Ishikawa (cell line): ENCODE results near the gene PI4K2A.

Experiments used
- CEBPB ChIP-seq: IDR thresholded peaks from 2 replicates; pipeline ENCODE4 v1.6.1; 2012
- CREB1 ChIP-seq: IDR thresholded peaks from 2 replicates; pipeline ENCODE4 v1.6.1; 2012; ENCODE audit warnings: low read depth
- EGR1 ChIP-seq: IDR thresholded peaks from 2 replicates; pipeline ENCODE4 v1.6.1; 2012
- TAF1 ChIP-seq: IDR thresholded peaks from 2 replicates; pipeline ENCODE4 v1.6.1; 2012; ENCODE audit warnings: low read depth, mild to moderate bottlenecking
- TF ChIP-seq, protein P1 (sequence below): IDR thresholded peaks from 2 replicates; pipeline ENCODE4 v1.6.1; 2012; ENCODE audit warnings: low read depth, mild to moderate bottlenecking
- TF ChIP-seq, protein P2 (sequence below): IDR thresholded peaks from 2 replicates; pipeline ENCODE4 v1.6.1; 2012

DNA sequence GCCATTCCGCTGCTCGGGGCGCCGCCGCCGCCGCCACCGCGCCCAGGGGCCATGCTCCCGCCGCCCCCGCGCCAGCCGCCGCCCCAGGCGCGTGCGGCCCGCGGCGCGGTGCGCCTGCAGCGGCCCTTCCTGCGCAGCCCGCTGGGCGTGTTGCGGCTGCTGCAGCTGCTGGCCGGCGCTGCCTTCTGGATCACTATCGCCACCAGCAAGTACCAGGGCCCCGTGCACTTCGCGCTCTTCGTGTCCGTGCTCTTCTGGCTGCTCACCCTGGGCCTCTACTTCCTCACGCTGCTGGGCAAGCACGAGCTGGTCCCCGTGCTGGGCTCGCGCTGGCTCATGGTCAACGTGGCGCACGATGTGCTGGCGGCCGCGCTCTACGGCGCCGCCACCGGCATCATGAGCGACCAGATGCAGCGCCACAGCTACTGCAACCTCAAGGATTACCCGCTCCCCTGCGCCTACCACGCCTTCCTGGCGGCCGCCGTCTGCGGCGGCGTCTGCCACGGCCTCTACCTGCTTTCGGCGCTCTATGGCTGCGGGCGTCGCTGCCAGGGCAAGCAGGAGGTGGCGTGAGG is 73.4 kb downstream of the PI4K2A start:
- TF ChIP-seq CEBPB, result no peak; the same call in 1 of the 2 replicates
- TF ChIP-seq, protein P1, sequence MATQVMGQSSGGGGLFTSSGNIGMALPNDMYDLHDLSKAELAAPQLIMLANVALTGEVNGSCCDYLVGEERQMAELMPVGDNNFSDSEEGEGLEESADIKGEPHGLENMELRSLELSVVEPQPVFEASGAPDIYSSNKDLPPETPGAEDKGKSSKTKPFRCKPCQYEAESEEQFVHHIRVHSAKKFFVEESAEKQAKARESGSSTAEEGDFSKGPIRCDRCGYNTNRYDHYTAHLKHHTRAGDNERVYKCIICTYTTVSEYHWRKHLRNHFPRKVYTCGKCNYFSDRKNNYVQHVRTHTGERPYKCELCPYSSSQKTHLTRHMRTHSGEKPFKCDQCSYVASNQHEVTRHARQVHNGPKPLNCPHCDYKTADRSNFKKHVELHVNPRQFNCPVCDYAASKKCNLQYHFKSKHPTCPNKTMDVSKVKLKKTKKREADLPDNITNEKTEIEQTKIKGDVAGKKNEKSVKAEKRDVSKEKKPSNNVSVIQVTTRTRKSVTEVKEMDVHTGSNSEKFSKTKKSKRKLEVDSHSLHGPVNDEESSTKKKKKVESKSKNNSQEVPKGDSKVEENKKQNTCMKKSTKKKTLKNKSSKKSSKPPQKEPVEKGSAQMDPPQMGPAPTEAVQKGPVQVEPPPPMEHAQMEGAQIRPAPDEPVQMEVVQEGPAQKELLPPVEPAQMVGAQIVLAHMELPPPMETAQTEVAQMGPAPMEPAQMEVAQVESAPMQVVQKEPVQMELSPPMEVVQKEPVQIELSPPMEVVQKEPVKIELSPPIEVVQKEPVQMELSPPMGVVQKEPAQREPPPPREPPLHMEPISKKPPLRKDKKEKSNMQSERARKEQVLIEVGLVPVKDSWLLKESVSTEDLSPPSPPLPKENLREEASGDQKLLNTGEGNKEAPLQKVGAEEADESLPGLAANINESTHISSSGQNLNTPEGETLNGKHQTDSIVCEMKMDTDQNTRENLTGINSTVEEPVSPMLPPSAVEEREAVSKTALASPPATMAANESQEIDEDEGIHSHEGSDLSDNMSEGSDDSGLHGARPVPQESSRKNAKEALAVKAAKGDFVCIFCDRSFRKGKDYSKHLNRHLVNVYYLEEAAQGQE, result no peak
- TF ChIP-seq EGR1, result no peak
- TF ChIP-seq, protein P2, sequence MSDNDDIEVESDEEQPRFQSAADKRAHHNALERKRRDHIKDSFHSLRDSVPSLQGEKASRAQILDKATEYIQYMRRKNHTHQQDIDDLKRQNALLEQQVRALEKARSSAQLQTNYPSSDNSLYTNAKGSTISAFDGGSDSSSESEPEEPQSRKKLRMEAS, result peak; percentile 100
- peak; percentile 21; the same call in 1 of the 2 replicates for TF ChIP-seq TAF1
- no peak for TF ChIP-seq CREB1
